ENCODE measurements around the gene DNAH17. TPM values are rescaled to one million over a fixed set of nuclear protein-coding genes. Genes with fewer than 3 reads are reported as not detected.

DNAH17 gene
- total and polyA plus RNA-seq, 2 of the 13 experiments (the other 11 are each of a cell fraction or from before 2014, with no cell fraction given) = 0.86 to 1.6 TPM

DNA sequence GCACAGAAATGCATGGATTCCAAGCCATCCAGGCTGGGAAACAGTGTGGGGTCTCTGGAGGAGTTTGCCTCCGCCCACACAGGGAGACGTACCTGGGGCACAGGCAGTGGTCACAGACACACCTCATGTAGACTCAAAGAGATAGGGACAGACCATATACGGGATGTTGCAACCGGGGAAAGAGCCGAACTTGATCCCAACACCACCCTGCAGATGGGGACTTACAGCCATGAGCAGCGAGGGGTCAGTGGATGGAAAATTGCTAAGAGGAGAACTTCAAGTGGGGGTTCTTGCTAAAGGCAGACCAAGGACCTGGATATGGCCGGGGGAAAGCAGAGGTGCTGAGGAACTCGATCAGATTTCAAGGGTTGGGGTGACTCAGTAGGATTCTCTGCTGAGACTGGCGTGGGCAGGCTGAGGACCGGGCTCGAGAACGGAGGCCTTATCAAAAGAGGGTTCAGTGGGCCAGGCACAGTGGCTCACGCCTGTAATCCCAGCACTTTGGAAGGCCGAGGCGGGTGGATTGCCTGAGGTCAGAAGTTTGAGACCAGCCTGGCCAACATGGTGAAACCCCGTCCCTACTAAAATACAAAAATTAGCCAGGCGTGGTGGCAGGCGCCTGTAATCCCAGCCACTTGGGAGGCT, 12.0 kb upstream of the DNAH17 start (continued):
- TF ChIP-seq, protein P1, sequence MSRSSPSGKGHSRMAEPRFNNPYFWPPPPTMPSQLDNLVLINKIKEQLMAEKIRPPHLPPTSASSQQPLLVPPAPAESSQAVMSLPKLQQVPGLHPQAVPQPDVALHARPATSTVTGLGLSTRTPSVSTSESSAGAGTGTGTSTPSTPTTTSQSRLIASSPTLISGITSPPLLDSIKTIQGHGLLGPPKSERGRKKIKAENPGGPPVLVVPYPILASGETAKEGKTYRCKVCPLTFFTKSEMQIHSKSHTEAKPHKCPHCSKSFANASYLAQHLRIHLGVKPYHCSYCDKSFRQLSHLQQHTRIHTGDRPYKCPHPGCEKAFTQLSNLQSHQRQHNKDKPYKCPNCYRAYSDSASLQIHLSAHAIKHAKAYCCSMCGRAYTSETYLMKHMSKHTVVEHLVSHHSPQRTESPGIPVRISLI (CRISPR knock-in tag; IDR thresholded peaks at IDR 0.05; ENCODE audit: borderline replicate concordance) = 0 out of 2 replicates have a peak, but pooled peaks have one; percentile 14
- no peak for TF ChIP-seq ZMYM4 (CRISPR knock-in tag; IDR thresholded peaks at IDR 0.05)
- 0 out of 2 replicates have a peak, but pooled peaks have one; percentile 14 for TF ChIP-seq PHF8 (CRISPR knock-in tag; IDR thresholded peaks at IDR 0.05)
- TF ChIP-seq MEIS1 (CRISPR knock-in tag; IDR thresholded peaks at IDR 0.05; ENCODE audit: borderline replicate concordance) = 0 out of 2 replicates have a peak, but pooled peaks have one; percentile 19
- TF ChIP-seq, protein P2, sequence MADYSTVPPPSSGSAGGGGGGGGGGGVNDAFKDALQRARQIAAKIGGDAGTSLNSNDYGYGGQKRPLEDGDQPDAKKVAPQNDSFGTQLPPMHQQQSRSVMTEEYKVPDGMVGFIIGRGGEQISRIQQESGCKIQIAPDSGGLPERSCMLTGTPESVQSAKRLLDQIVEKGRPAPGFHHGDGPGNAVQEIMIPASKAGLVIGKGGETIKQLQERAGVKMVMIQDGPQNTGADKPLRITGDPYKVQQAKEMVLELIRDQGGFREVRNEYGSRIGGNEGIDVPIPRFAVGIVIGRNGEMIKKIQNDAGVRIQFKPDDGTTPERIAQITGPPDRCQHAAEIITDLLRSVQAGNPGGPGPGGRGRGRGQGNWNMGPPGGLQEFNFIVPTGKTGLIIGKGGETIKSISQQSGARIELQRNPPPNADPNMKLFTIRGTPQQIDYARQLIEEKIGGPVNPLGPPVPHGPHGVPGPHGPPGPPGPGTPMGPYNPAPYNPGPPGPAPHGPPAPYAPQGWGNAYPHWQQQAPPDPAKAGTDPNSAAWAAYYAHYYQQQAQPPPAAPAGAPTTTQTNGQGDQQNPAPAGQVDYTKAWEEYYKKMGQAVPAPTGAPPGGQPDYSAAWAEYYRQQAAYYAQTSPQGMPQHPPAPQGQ (CRISPR knock-in tag; IDR thresholded peaks at IDR 0.05; ENCODE audit: borderline replicate concordance) = no peak
- no peak for TF ChIP-seq CC2D1A (CRISPR knock-in tag; IDR thresholded peaks at IDR 0.05)
- TF ChIP-seq ZNF563 (CRISPR knock-in tag; IDR thresholded peaks at IDR 0.05) = peak; percentile 13; the same call in 1 of the 2 replicates
- no peak for TF ChIP-seq FOSL1 (CRISPR knock-in tag; IDR thresholded peaks at IDR 0.05; ENCODE audit: borderline replicate concordance)
- TF ChIP-seq CEBPB (IDR thresholded peaks at IDR 0.05; ENCODE audit: borderline replicate concordance, low read depth, low read length) = peak; percentile 83; the same call in 1 of the 2 replicates
- TF ChIP-seq, protein P3, sequence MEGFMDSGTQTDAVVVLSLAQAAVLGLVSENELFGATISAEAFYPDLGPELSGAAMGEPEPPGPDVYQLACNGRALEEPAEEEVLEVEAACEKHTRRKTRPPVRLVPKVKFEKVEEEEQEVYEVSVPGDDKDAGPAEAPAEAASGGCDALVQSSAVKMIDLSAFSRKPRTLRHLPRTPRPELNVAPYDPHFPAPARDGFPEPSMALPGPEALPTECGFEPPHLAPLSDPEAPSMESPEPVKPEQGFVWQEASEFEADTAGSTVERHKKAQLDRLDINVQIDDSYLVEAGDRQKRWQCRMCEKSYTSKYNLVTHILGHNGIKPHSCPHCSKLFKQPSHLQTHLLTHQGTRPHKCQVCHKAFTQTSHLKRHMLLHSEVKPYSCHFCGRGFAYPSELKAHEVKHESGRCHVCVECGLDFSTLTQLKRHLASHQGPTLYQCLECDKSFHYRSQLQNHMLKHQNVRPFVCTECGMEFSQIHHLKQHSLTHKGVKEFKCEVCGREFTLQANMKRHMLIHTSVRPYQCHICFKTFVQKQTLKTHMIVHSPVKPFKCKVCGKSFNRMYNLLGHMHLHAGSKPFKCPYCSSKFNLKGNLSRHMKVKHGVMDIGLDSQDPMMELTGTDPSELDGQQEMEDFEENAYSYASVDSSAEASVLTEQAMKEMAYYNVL (CRISPR knock-in tag; IDR thresholded peaks at IDR 0.05; ENCODE audit: borderline replicate concordance) = peak; percentile 40; the same call in 1 of the 2 replicates
- peak; percentile 13; the same call in 1 of the 2 replicates for TF ChIP-seq NRL (CRISPR knock-in tag; IDR thresholded peaks at IDR 0.05; ENCODE audit: borderline replicate concordance)
- TF ChIP-seq ZNF616 (CRISPR knock-in tag; IDR thresholded peaks at IDR 0.05; ENCODE audit: low read depth) = 0 out of 2 replicates have a peak, but pooled peaks have one; percentile 13
- TF ChIP-seq BRD4 (CRISPR knock-in tag; IDR thresholded peaks at IDR 0.05) = 0 out of 2 replicates have a peak, but pooled peaks have one; percentile 4
- peak; percentile 6 for TF ChIP-seq ASH2L (IDR thresholded peaks at IDR 0.05; ENCODE audit: insufficient read length, low read depth, low read length)
- TF ChIP-seq PHF5A (CRISPR knock-in tag; IDR thresholded peaks at IDR 0.05; ENCODE audit: low read depth, unreplicated experiment) = no peak
- TF ChIP-seq ZNF34 (CRISPR knock-in tag; IDR thresholded peaks at IDR 0.05; ENCODE audit: borderline replicate concordance) = peak; percentile 47; the same call in 1 of the 2 replicates
- TF ChIP-seq POGZ (CRISPR knock-in tag; IDR thresholded peaks at IDR 0.05) = 0 out of 2 replicates have a peak, but pooled peaks have one; percentile 6
- no peak for TF ChIP-seq HNRNPLL (IDR thresholded peaks at IDR 0.05; ENCODE audit: low read depth, low read length, poor library complexity, severe bottlenecking)
- TF ChIP-seq SRY (CRISPR knock-in tag; IDR thresholded peaks at IDR 0.05) = no peak
- TF ChIP-seq ZNF160 (CRISPR knock-in tag; IDR thresholded peaks at IDR 0.05) = no peak

Measured in HepG2 (cell line).